HEK293 (cell line): ENCODE results near the gene SUCO.

Experiments
- CTCF ChIA-PET: fragments of 350-600 bp; formaldehyde crosslinking; extraction: SDS; loops from one replicate; lab custom pipeline; 2021; ENCODE audit warnings: antibody characterized with exemption; lab: Yijun Ruan, JAX
- POLR2A ChIA-PET: fragments of 300-600 bp; formaldehyde crosslinking; extraction: SDS; loops from one replicate; lab custom pipeline; 2020; ENCODE audit warnings: antibody characterized with exemption, inconsistent platforms; lab: Yijun Ruan, JAX
- H3K27ac ChIP-seq: fragments of 200-500 bp; sonication (Bioruptor generic); 2 replicates; pipeline ENCODE4 v1.5.1; 2014; ENCODE audit warnings: low read depth, low read length, control low read depth, inconsistent platforms; ENCODE audit errors: extremely low read depth
- H3K36me3 ChIP-seq, 2 experiments: fragments of 200-500 bp in 1 of 2; sonication (Bioruptor generic) in 1 of 2; 1 replicate in 1 of 2; 2 replicates in 1 of 2; pipeline ENCODE4 v1.5.1; 2014 to 2017; ENCODE audit warnings: inconsistent platforms in 2 of 2, low read length in 2 of 2; ENCODE audit not compliant: control insufficient read depth in 2 of 2, insufficient read depth in 1 of 2
- H3K4me1 ChIP-seq: fragments of 200-500 bp; sonication (Bioruptor generic); 2 replicates; pipeline ENCODE4 v1.5.1; 2014; ENCODE audit warnings: mild to moderate bottlenecking, low read length, inconsistent platforms; ENCODE audit not compliant: control insufficient read depth, insufficient read depth
- H3K4me3 ChIP-seq: 2 replicates; pipeline ENCODE4 v1.5.1; 2011; ENCODE audit warnings: low read depth, mild to moderate bottlenecking, control low read depth, low read length, moderate library complexity
- H3K9me3 ChIP-seq: fragments of 200-500 bp; sonication (Bioruptor generic); 2 replicates; pipeline ENCODE4 v1.5.1; 2014; ENCODE audit warnings: low read depth, low read length, inconsistent platforms; ENCODE audit not compliant: control insufficient read depth, insufficient read depth
- BCL11B ChIP-seq: fragments of 450-650 bp; formaldehyde crosslinking; IDR thresholded peaks from 2 replicates; pipeline ENCODE4 v1.5.1; 2016; ENCODE audit warnings: low read depth, missing biosample characterization, missing genetic modification characterization
- GLI4 ChIP-seq: fragments of 450-650 bp; formaldehyde crosslinking; IDR thresholded peaks from 2 replicates; pipeline ENCODE4 v1.5.1; 2016; ENCODE audit warnings: missing biosample characterization, missing genetic modification characterization
- HIC1 ChIP-seq: fragments of 450-650 bp; formaldehyde crosslinking; IDR thresholded peaks from 2 replicates; pipeline ENCODE4 v1.5.1; 2016; ENCODE audit warnings: missing biosample characterization, missing genetic modification characterization
- KLF10 ChIP-seq: fragments of 450-650 bp; IDR thresholded peaks from 2 replicates; pipeline ENCODE4 v1.5.1; 2018; ENCODE audit warnings: missing biosample characterization, mild to moderate bottlenecking, missing genetic modification characterization
- KLF8 ChIP-seq: fragments of 450-650 bp; formaldehyde crosslinking; IDR thresholded peaks from 2 replicates; pipeline ENCODE4 v1.5.1; 2016; ENCODE audit warnings: missing biosample characterization, missing genetic modification characterization
- KLF9 ChIP-seq: fragments of 450-650 bp; formaldehyde crosslinking; IDR thresholded peaks from 2 replicates; pipeline ENCODE4 v1.5.1; 2016; ENCODE audit warnings: missing biosample characterization, missing genetic modification characterization, low read depth
- PRDM2 ChIP-seq: fragments of 450-650 bp; formaldehyde crosslinking; IDR thresholded peaks from 2 replicates; pipeline ENCODE4 v1.5.1; 2016; ENCODE audit warnings: missing biosample characterization, missing genetic modification characterization, borderline replicate concordance
- SALL2 ChIP-seq: fragments of 450-650 bp; formaldehyde crosslinking; IDR thresholded peaks from 2 replicates; pipeline ENCODE4 v1.5.0; 2017; ENCODE audit warnings: missing biosample characterization, mild to moderate bottlenecking, missing genetic modification characterization, borderline replicate concordance
- SCRT1 ChIP-seq: fragments of 450-650 bp; formaldehyde crosslinking; IDR thresholded peaks from 2 replicates; pipeline ENCODE4 v1.5.1; 2016; ENCODE audit warnings: missing biosample characterization, missing genetic modification characterization, borderline replicate concordance
- SCRT2 ChIP-seq: fragments of 450-650 bp; formaldehyde crosslinking; IDR thresholded peaks from 2 replicates; pipeline ENCODE4 v1.5.1; 2016; ENCODE audit warnings: missing biosample characterization, missing genetic modification characterization
- ZBTB6 ChIP-seq: fragments of 450-650 bp; formaldehyde crosslinking; IDR thresholded peaks from 2 replicates; pipeline ENCODE4 v1.5.1; 2017; ENCODE audit warnings: missing biosample characterization, missing genetic modification characterization
- ZFP37 ChIP-seq: fragments of 450-650 bp; formaldehyde crosslinking; IDR thresholded peaks from 2 replicates; pipeline ENCODE4 v1.5.1; 2016; ENCODE audit warnings: missing biosample characterization, missing genetic modification characterization
- ZNF121 ChIP-seq: fragments of 450-650 bp; formaldehyde crosslinking; IDR thresholded peaks from 2 replicates; pipeline ENCODE4 v1.5.1; 2016; ENCODE audit warnings: missing biosample characterization, missing genetic modification characterization
- ZNF140 ChIP-seq: fragments of 450-650 bp; formaldehyde crosslinking; IDR thresholded peaks from 2 replicates; pipeline ENCODE4 v1.5.1; 2016; ENCODE audit warnings: missing biosample characterization, missing genetic modification characterization
- ZNF19 ChIP-seq: fragments of 450-650 bp; formaldehyde crosslinking; IDR thresholded peaks from 2 replicates; pipeline ENCODE4; 2016; ENCODE audit warnings: missing biosample characterization, missing genetic modification characterization, low read depth
- ZNF202 ChIP-seq: fragments of 450-650 bp; formaldehyde crosslinking; IDR thresholded peaks from 2 replicates; pipeline ENCODE4 v1.5.1; 2016; ENCODE audit warnings: missing biosample characterization, missing genetic modification characterization, borderline replicate concordance
- ZNF280C ChIP-seq: fragments of 450-650 bp; formaldehyde crosslinking; IDR thresholded peaks from 2 replicates; pipeline ENCODE4 v1.5.1; 2016; ENCODE audit warnings: missing biosample characterization, missing genetic modification characterization
- ZNF311 ChIP-seq: fragments of 450-650 bp; formaldehyde crosslinking; IDR thresholded peaks from 2 replicates; pipeline ENCODE4 v1.5.1; 2017; ENCODE audit warnings: missing biosample characterization, missing genetic modification characterization, borderline replicate concordance
- ZNF473 ChIP-seq: fragments of 450-650 bp; formaldehyde crosslinking; IDR thresholded peaks from 2 replicates; pipeline ENCODE4 v1.5.1; 2017; ENCODE audit warnings: missing biosample characterization, missing genetic modification characterization
- ZNF544 ChIP-seq: fragments of 450-650 bp; formaldehyde crosslinking; IDR thresholded peaks from 2 replicates; pipeline ENCODE4 v1.5.0; 2017; ENCODE audit warnings: missing biosample characterization, missing genetic modification characterization
- ZNF571 ChIP-seq: fragments of 450-650 bp; formaldehyde crosslinking; IDR thresholded peaks from 2 replicates; pipeline ENCODE4 v1.5.0; 2017; ENCODE audit warnings: missing biosample characterization, missing genetic modification characterization
- ZNF776 ChIP-seq: fragments of 450-650 bp; formaldehyde crosslinking; IDR thresholded peaks from 2 replicates; pipeline ENCODE4 v1.5.0; 2017; ENCODE audit warnings: missing biosample characterization, missing genetic modification characterization, borderline replicate concordance

The SUCO gene

GRCh38 chr1:172517081-172517480 lies 15.9 kb upstream of the SUCO start:
- Histone ChIP-seq H3K4me3 (no peak overlapping the region), H3K9me3 (no peaks in the 10 kb centered on the region), H3K4me1 (no peaks in the 10 kb centered on the region), H3K27ac (no peak overlapping the region), H3K36me3 (no peaks in the 10 kb centered on the region)
- no peak for TF ChIP-seq KLF9 (tag by site-specific recombination)
- TF ChIP-seq ZNF140 (tag by site-specific recombination): no peak
- no peak for TF ChIP-seq ZNF544 (tag by site-specific recombination)
- no peak for TF ChIP-seq ZBTB6 (tag by site-specific recombination)
- no peak for TF ChIP-seq ZNF311
- ChIA-PET CTCF (interaction anchor here (1.6 kb wide), 1 partner anchor 67 kb away, joined by 3 read pairs; no protein-coding TSS in a partner anchor), POLR2A (no interaction called here)

GRCh38 chr1:172517545-172517944 lies 15.4 kb upstream of the SUCO start:
- no peak overlapping the region for H3K27ac ChIP-seq
- no peaks in the 10 kb centered on the region for H3K4me1 ChIP-seq
- TF ChIP-seq SCRT1 (tag by site-specific recombination) (peak; percentile 61; the same call in 1 of the 2 replicates), GLI4 (tag by site-specific recombination) (no peak), SCRT2 (peak; percentile 86)
- ChIA-PET CTCF (interaction anchor here (0.9 kb wide), 1 partner anchor 20 kb away, joined by 4 read pairs; no protein-coding TSS in a partner anchor), POLR2A (no interaction called here)
- H3K9me3 ChIP-seq: no peaks in the 10 kb centered on the region
- no peak overlapping the region for H3K4me3 ChIP-seq
- H3K36me3 ChIP-seq: no peaks in the 10 kb centered on the region

- POLR2A ChIA-PET: no interaction called here
- no peak overlapping the region for H3K4me3 ChIP-seq
- CTCF ChIA-PET: no interaction called here
- no peaks in the 10 kb centered on the region for H3K9me3 ChIP-seq
- H3K4me1 ChIP-seq: no peaks in the 10 kb centered on the region
- H3K36me3 ChIP-seq: no peaks in the 10 kb centered on the region
- no peak overlapping the region for H3K27ac ChIP-seq
- TF ChIP-seq ZNF19: no peak
- no peak for TF ChIP-seq HIC1 (tag by site-specific recombination)
- TF ChIP-seq KLF10 (tag by site-specific recombination): no peak
- no peak for TF ChIP-seq BCL11B (tag by site-specific recombination)
- no peak for TF ChIP-seq SALL2 (tag by site-specific recombination)
- TF ChIP-seq ZNF571 (tag by site-specific recombination): no peak
- TF ChIP-seq KLF8 (tag by site-specific recombination): no peak
- TF ChIP-seq PRDM2: no peak
- TF ChIP-seq ZFP37 (tag by site-specific recombination): no peak
- TF ChIP-seq ZNF280C (tag by site-specific recombination): no peak
- no peak for TF ChIP-seq ZNF473 (tag by site-specific recombination)
- TF ChIP-seq ZNF776 (tag by site-specific recombination): no peak
- no peak for TF ChIP-seq ZNF121
- TF ChIP-seq ZNF202 (tag by site-specific recombination): no peak
Measured at GRCh38 chr1:172529304-172529703, 3.6 kb upstream of the SUCO start.
